C4-2B (cell line): ENCODE results near the gene B4GALNT4.

Experiments
- ZFX ChIP-seq: fragments of 450-650 bp; IDR thresholded peaks from 2 replicates; pipeline ENCODE4 v1.6.1; 2017
- TF ChIP-seq, protein P1 (sequence below): fragments of 450-650 bp; conservative IDR thresholded peaks from 2 replicates; pipeline ENCODE4 v1.5.1; 2017; ENCODE audit warnings: mild to moderate bottlenecking

DNA sequence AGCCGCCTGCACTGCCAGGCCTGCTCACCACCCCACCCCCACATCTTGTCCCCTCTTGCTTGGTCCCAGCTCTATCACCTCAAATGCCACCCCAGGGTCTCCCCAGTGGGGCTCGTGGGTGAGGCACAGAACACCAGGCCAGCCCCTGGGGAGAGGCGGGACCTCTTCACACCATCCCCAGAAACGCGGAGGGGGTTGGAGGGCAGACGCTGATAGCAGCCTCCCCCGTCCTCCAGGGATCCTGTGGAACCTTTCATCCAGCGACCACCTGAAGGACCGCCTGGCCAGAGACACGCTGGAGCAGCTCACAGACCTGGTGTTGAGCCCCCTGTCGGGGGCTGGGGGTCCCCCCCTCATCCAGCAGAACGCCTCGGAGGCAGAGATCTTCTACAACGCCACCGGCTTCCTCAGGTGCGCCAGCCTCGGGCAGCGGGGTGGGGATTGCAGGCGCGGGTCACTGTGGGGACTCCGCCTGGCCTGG, 30.5 kb downstream of the B4GALNT4 start:
- TF ChIP-seq, protein P1, sequence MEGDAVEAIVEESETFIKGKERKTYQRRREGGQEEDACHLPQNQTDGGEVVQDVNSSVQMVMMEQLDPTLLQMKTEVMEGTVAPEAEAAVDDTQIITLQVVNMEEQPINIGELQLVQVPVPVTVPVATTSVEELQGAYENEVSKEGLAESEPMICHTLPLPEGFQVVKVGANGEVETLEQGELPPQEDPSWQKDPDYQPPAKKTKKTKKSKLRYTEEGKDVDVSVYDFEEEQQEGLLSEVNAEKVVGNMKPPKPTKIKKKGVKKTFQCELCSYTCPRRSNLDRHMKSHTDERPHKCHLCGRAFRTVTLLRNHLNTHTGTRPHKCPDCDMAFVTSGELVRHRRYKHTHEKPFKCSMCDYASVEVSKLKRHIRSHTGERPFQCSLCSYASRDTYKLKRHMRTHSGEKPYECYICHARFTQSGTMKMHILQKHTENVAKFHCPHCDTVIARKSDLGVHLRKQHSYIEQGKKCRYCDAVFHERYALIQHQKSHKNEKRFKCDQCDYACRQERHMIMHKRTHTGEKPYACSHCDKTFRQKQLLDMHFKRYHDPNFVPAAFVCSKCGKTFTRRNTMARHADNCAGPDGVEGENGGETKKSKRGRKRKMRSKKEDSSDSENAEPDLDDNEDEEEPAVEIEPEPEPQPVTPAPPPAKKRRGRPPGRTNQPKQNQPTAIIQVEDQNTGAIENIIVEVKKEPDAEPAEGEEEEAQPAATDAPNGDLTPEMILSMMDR = no peak
- no peak for TF ChIP-seq ZFX
